Measurements from ENCODE around the gene CHST4.
"Not testable (repeated sequence)": the region's sequence is repeated elsewhere in the genome, so short reads cannot be mapped to it uniquely, and the experiment has no call there.

The CHST4 gene

DNA sequence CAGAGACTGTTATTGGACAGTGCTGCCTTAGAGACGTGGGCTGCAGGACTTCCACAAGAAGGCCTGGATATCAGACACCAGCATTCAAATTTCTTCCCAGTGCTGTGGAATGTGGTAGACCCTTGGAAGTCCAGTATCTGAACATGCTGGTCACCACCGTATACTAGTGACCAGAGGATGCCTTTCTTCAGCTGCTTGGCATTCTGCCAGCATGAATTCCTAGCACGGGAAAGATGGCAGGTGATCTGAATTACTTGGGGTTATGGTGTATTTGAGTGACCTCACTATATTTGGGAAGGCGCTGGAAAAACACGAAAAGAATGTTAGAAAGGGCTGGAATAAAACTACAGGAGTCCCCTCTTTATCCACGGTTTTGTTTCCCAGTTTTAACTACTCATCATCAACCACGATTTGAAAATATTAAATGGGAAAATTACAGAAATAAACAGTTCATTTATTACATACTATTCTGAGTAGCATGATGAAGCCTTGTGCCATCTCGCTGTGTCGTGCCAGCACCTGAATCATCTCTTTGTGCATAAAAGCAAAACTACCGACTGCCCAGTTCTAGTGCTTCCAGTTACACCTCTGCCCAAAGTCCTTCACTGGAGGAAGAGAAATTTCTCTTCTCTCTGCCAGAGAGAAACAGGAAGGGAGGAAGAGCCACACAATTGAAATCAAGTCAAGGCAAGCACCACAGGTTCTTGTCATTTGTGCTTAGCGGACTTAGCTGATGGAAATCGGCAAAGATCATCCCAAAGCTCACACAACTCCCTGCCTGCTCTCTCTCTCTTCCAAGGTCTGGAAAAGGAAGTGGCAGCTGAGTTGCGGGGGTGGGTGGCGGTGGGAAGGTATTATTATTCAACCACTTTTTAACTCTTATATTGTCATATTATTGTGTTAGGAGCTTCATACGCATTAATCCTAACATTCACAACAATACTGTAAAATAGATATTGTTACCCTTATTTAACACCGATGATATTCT is 1.4 kb upstream of the CHST4 start:
- DNase-seq (ENCODE audit: low read depth, low spot score) = no peak

DNA sequence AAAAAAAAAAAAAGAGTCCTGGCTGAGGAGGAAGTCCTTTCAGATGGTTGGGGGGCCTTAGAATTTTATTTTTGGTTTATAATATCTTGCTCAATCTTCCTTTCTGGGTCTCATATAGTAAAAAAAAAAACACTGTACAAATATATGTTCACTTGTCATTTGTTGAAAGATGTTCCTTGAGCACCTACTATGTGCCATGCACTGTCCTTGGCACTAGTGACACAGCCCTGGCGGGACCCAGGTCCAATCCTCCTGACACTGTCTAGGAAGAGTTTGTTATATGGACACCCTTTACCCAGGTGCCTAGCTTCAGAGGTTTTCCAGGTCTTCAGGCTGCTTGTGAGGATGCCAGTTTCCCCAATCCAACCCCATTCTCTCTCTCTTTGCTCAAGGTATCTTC is 2.0 kb downstream of the CHST4 start:
- DNase-seq (ENCODE audit: low read depth, low spot score) = no peak

DNA sequence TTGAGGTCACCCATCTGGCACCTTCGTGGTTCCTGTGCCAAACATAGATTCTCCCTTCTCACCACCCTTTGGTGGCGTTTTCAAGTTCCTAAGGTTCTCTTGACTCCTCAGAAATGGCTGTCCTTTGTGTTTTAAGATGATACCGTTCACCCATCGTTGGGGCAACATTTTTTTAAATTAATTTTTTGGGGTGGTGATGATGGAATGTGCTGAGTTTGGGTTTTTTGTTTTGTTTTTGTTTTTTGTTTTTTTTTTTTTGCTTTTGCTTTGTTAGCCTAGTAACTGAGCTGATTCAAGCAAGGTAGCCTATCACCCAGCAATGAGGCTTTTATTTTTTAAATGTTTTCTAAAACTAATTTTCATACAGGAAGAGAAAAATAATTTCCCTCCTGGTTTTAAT is 2.6 kb downstream of the CHST4 start:
- DNase-seq (ENCODE audit: low read depth, low spot score) = no peak

DNA sequence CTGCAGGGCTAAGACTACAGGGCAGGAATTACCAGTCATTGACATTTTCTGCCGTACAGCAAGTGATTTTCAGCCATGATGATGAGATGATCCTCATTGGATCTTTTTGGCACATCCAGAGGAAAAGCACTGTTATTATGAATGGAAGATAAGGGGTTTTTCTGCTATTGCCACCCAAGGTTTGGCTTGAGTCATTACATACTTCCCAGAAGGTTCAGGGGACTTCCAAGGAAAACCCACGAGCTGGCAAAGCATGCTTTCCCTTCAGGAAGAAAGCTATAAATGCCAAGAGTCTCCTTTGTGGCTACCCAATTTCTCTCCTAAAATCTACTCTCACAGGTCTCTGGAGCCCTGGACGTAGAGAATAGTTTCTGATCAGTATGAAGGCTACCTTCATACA is 6.1 kb downstream of the CHST4 start:
- DNase-seq (ENCODE audit: low read depth, low spot score) = no peak

DNA sequence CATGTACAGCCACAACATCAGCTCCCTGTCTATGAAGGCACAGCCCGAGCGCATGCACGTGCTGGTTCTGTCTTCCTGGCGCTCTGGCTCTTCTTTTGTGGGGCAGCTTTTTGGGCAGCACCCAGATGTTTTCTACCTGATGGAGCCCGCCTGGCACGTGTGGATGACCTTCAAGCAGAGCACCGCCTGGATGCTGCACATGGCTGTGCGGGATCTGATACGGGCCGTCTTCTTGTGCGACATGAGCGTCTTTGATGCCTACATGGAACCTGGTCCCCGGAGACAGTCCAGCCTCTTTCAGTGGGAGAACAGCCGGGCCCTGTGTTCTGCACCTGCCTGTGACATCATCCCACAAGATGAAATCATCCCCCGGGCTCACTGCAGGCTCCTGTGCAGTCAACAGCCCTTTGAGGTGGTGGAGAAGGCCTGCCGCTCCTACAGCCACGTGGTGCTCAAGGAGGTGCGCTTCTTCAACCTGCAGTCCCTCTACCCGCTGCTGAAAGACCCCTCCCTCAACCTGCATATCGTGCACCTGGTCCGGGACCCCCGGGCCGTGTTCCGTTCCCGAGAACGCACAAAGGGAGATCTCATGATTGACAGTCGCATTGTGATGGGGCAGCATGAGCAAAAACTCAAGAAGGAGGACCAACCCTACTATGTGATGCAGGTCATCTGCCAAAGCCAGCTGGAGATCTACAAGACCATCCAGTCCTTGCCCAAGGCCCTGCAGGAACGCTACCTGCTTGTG is 10.7 kb downstream of the CHST4 start:
- DNase-seq (ENCODE audit: low read depth, low spot score) = no peak

DNA sequence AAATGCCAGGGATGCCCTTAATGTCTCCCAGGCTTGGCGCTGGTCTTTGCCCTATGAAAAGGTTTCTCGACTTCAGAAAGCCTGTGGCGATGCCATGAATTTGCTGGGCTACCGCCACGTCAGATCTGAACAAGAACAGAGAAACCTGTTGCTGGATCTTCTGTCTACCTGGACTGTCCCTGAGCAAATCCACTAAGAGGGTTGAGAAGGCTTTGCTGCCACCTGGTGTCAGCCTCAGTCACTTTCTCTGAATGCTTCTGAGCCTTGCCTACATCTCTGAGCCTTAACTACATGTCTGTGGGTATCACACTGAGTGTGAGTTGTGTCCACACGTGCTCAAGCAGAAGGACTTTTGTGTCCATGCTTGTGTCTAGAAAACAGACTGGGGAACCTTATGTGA is 11.4 kb downstream of the CHST4 start:
- no peak for DNase-seq (ENCODE audit: low read depth, low spot score)

DNA sequence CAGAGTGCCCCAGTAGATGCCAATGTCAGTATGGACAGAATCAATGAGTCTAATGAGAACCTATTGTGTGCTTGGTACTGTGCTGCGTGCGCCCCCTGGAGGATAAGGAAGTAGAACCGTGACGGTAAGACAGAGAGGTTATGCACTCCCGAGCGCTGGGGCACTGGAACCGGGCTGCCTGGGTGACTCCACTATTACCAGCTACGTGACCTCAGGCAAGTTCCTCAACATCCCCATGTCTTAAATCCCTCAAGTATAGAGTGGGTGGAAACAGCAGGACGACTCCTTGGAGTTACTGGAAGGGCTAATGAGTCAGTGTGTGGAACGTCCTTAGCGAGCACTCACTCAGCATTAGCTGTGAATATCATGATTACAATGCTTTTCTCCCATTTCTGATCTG is 16.2 kb downstream of the CHST4 start:
- no peak for DNase-seq (ENCODE audit: low read depth, low spot score)

DNA sequence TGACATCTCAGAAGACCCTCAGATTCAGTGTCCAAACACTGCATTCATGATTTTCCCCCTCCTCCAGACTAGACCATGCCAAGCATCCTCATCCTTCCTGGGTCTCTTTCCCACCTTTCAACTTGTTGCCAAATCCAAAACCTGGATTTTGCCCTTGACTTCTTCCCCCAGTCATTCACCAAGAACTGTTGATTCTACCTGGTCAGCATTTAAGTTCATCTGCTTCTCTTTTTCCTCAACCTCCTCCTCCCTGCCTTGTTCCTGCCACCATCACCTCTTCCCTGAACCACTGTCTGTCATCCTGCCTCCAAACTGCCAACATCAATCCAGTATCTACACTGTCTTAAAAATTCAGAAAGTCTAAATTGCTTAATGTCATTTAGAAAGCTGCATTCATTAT is 20.9 kb downstream of the CHST4 start:
- DNase-seq (ENCODE audit: low read depth, low spot score) = no peak

DNA sequence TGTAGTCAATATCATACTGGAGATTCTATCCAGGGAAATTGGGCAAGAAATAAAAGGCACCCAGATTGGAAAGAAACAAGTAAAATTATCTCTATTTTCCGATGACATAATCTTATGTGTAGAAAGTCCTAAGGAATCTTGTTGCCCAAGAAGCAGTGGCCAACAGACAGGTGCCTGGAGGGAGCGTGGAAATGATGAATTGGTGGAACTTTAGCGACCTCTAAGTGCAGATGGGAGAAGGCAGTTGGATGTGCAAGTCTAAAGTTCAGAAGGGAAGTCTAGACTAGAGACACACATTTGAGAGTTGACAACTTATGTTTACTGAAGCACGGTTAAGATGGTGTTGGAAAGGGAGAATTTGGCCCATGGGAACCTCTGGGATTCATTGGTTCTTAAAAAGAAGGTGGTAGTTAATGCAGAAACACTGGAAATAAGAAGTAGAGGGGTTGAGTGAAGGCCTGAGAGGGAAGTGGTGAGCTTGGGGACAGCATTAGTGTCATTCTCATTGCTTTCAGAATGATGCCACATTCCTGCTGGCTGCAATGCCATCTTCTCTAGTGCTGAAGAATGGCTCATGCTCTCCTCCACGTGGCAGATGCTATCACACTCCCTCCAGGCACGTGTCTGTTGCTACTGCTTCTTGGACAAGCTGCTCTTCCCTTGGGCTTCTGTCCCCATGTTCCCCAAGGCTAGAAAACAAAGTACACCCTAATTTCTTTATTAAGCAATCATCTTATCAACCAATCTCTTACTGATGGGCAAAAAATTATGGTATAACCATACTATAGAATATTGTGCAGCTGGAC is 26.7 kb downstream of the CHST4 start:
- DNase-seq (ENCODE audit: low read depth, low spot score) = no peak

DNA sequence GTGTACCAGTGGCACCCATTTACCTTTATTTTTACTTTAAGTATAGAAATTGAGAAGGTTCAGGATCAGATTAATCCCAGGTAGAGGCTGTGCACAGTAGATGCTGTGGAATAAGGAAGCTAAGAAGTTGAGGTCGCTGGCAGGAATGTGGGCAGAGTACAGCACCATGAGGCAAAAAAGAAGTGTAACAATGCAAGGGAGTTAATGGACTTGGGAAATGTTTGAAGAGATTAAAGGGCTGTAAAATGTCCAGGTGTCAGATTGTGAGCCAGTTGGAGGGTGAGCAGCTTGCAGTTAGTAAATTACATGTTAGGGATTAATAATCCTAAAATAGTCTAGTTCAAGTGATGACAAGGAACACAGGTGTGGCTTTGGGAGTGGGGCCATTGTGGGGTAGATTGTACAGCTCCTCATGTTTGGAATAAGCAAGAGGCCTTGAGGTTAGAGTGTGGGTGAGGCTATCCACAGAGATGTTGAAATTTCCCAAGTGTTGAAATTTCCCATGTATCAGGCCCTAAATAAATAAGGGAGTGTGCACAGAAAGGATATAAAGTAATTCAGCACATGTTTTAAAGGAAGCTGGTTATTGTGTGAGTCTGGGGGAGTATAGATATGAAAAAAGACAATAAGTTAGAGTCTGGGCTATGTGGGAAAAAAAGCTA is 29.1 kb downstream of the CHST4 start:
- no peak for DNase-seq (ENCODE audit: low read depth, low spot score)

DNA sequence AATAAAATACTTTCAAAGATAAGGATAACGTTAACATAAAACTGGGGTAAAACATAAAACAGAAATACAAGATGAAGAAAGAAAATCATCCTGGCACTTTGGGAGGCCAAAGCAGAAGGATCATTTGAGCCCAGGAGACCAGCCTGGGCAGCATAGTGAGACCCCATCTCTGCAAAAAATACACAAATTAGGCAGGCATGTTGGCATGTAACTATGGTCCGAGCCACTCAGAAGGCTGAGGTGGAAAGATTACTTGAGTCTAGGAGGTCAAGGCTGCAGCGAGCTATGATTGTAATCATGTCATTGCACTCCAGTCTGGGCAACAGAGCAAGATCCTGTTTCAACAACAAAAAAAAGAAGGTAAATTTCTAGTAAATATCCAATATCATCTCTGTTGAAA is 31.1 kb downstream of the CHST4 start:
- no peak for DNase-seq (ENCODE audit: low read depth, low spot score)

DNA sequence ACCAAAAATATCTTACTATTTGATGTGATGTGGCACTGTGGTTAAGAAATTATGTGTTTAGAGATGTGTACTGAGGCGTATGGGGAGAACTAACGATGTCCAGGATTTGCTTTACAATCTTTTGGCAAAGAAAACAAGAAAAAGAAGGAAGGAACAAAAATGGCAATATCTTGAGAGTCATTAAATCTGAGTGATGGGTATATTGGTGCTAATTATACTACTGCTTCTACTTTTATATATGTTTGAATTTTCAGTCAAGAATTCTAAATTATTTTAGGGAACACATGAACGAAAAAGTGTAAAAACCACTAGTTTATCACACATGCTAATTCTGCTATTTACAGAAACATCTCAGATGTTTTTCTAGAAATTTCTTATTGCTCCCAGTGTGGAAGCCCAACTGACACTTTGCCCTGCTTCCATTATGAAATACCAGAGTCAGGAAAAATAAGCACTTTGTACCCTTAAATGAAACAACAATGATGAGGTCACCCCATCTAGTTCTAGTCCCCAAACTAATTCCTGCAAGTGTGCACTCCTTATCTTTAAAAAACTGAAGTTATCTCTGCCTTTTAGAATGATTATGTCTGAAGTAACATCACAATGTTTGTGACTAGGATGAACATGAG is 31.8 kb downstream of the CHST4 start:
- no peak for DNase-seq (ENCODE audit: low read depth, low spot score)

DNA sequence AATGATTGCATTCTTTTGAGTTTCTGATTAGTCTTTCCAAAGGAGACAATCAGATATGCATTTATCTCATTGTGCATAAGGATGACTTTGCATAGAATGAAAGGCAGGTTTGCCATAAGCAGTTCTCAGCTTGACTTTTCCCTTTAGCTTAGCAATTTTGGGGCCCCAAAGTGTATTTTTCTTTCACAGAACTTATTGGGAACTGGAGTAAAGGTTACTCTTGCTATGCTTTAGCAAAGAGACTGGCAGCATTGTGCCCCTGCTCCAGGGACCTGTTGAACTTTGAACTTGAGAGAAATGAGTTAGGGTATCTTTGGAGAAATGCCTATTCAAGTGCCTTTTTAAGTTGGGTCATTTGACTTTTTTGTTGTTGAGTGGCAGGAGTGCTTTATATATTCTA is 33.6 kb downstream of the CHST4 start:
- DNase-seq (ENCODE audit: low read depth, low spot score) = no peak

DNA sequence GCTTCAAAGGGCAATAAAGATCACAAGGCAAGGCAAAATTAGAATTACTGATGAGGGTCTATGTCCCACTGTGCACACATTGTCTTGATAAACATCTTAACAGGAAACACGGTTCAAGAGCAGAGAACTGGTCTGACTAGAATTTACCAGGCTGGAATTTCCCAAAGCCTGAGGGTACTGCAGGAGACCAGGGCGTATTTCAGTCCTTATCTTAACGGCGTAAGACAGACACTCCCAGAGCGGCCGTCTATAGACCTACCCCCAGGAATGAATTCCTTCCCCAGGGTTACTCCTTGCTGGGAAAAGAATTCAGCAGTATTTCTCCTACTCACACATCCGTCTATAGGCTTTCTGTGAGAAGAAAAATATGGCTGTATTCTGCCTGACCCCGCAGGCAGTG is 35.7 kb downstream of the CHST4 start:
- not testable (repeated sequence) for DNase-seq (ENCODE audit: low read depth, low spot score)

DNA sequence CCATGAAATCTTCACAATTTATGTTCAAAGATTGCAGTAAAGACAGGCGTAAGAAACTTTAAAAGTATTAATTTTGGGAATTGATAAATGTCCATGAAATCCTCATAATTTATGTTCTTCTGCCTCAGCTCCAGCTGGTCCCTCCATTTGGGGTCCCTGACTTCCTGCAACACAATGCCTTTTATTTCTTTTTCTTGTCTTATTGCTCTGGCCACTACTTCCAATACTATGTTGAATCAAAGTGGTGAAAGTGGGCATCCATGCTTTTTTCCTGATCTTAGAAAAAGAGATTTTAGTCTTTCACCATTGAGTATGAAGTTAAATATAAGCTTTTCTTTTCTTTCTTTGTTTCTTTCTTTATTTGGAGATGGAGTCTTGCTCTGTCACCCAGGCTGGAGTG is 36.3 kb downstream of the CHST4 start:
- DNase-seq (ENCODE audit: low read depth, low spot score) = no peak

DNA sequence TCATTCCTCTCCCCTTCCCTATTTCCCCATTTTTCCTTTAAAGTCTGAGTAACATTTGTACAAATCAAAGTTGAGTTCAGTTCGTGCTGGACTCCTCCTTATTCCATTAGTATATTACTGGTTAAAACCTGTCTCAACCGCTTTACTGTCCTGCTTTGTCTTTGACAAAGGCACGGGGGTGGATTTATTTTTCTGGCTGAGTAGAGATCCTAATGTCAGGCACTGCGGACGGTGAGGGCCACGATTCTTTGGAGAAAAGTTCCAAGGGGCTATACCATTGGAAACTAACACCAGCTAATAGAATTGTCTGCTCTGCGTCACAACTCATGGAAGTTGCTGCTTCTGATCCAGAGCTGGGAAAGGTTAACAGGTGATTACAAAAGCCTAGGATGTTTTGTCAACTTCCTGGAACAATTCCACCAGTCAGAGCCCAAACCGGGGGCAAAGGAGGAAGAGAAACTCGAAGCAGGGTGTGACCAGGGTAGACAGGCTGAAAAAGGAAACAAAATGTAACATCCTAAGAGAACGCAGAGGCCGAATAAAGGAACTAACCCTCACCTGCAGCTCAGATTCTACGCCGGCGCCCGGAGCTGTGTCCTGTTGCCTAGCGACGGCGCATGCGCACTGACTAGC is 38.2 kb downstream of the CHST4 start:
- DNase-seq (ENCODE audit: low read depth, low spot score) = no peak

DNA sequence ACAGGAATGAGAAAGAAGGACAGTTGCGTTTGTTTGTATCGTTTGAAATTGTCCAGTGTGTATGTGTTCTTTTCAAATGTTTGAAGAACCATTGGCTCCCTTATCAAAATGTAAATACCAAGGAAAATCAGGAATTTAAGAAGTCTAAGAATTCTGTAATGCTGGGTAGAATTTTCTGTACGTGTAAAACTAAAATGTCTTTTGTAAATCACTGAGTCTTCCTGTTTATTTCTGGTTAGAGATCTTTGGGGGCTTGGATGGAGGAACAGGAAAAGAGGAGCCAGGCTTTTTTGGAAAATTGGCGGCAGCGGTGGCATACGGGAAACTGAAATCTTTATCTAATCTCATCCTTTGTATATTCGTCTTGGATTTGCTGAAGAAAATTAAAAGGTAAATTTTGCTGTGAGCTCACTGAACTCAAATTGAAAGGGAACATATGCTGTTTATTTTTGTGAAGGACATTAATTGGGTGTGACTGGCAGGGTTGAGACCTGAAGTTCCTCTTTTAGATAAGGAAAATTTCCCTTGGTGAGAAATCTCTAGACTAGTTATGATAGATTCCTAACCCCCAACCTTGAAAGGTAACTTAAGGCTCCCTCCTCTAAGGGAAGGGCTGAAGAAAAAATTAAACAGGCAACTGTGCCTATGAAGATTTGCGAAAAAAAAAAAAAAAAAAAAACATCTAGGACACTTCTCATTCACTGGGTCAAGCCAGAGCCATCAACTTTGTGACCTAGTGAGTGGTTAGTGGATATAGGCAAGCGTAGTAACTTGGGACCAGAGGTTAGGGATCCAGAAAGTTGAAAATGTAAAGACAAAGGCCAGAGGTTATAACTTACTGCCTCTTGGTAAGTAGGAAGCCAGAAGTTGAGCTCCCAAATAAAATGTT is 39.8 kb downstream of the CHST4 start:
- no peak for DNase-seq (ENCODE audit: low read depth, low spot score)

DNA sequence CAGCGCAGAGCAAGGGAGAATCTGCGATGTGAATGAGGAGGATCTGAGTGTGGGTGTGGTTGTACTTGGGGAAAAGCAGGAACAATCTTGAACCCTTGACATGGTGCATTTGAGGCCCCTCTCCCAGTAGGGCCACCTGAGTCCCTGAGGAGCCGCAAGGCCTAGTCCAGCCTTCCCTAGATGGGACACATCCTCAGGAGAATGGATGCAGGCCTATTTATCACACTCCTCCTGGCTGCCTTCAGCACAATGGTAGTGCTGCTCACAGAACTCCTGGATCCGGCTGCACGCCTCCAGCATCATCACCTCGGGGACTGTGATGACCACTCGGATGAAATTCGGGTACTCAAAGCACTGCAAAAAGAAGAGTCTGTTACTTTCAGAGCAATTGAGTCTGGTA is 41.7 kb downstream of the CHST4 start:
- no peak for DNase-seq (ENCODE audit: low read depth, low spot score)

DNA sequence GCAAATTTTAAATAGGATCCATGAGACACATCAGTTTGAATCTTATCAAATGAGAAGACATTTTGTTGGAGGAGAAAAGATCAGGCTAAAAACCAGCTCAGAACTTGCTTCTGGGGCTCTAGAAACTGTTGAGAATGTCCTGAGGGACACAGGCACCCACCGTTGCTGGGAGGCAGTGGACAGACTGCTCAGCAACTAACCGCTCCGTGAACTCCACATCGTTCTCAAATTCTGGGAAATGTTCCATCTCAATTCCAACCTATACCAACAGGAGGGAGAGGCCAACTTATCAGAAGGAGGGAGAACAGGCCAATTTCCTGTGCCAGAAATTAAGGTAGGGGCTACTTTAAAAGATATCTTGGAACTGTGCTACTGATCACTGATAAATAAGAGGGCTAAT is 42.3 kb downstream of the CHST4 start:
- DNase-seq (ENCODE audit: low read depth, low spot score) = no peak

DNA sequence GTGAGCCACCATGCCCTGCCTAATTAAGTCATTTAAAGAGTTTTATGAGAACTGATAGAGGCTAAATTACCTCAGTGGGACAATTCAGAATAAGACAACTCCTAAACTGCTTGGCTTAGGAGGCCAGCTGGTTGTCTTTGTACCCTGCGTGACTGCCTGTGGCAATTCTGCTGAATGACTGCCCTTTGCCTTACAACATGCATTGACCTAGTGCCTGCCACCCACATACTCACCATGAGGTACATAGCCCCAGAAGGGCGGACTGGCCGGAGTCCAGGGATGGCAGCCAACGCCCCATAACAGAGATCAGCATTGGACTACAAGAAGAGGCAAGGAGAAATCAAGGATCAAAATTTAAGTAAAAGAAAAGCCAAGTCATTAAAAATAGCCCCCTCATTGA is 43.4 kb downstream of the CHST4 start:
- DNase-seq (ENCODE audit: low read depth, low spot score) = no peak
